Neutrophil (primary cell): ENCODE measurements around the gene LRP4.

Experiments used
- H3K27ac ChIP-seq: fragments of 200-600 bp; sonication (generic); 2 replicates; pipeline ENCODE4 v1.5.1; 2016; ENCODE audit warnings: mild to moderate bottlenecking, moderate library complexity
- H3K27me3 ChIP-seq: fragments of 200-600 bp; sonication (generic); 2 replicates; pipeline ENCODE4 v1.6.0; 2016; ENCODE audit warnings: mild to moderate bottlenecking
- H3K36me3 ChIP-seq: fragments of 200-600 bp; sonication (generic); 2 replicates; pipeline ENCODE4 v1.5.1; 2017
- H3K4me1 ChIP-seq, 2 experiments: fragments of 200-600 bp in 1 of 2; sonication (generic) in 1 of 2; 1 replicate in 1 of 2; 2 replicates in 1 of 2; pipeline versions ENCODE4 v1.5.1 to v1.6.1; 2013 to 2016; ENCODE audit warnings: low read depth in 1 of 2, low read length in 1 of 2, mild to moderate bottlenecking in 1 of 2, moderate library complexity in 1 of 2; ENCODE audit not compliant: control insufficient read depth in 1 of 2, insufficient read depth in 1 of 2
- H3K4me3 ChIP-seq, 2 experiments: fragments of 200-600 bp in 1 of 2; sonication (generic) in 1 of 2; 1 replicate in 1 of 2; 2 replicates in 1 of 2; pipeline ENCODE4 v1.5.1; 2013 to 2016; ENCODE audit warnings: low read depth in 1 of 2, low read length in 1 of 2, mild to moderate bottlenecking in 1 of 2, moderate library complexity in 1 of 2
- H3K9me3 ChIP-seq: fragments of 200-600 bp; sonication (generic); 2 replicates; pipeline ENCODE4 v1.5.1; 2016
- CTCF ChIP-seq: fragments of 200-600 bp; sonication (generic); IDR thresholded peaks from 2 replicates; pipeline ENCODE4 v1.5.1; 2016; ENCODE audit warnings: antibody characterized with exemption

LRP4 gene

GRCh38 chr11:46902694-46903093, 15.7 kb downstream of the LRP4 start:
- Histone ChIP-seq H3K27me3 (peaks cover 13% of the 10 kb centered on the region), H3K4me3 (no peak overlapping the region), H3K27ac (no peak overlapping the region), H3K9me3 (no peaks in the 10 kb centered on the region), H3K4me1 (no peaks in the 10 kb centered on the region), H3K36me3 (no peaks in the 10 kb centered on the region)
- TF ChIP-seq CTCF = no peak

DNA sequence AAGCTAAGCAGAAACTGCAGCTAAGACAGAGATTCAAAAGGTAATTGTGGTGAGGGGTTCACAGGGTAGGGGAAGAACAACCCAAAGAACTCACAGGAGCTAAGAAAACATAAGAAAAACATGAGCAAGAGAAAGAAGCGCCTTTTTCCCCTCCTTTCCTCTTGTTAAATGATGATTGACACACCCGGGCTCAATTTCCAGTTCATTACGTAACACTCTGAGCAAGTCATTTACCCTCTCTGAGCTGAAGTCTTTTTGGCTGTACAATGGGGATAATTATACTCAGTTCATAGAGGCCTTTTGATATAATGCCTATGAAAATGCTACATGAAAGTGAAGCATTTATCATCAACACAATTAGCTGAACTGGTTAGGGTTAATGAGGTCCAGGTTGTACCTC, 17.2 kb downstream of the LRP4 start:
- Histone ChIP-seq H3K4me1 (no peaks in the 10 kb centered on the region), H3K9me3 (no peaks in the 10 kb centered on the region)
- no peak for TF ChIP-seq CTCF

DNA sequence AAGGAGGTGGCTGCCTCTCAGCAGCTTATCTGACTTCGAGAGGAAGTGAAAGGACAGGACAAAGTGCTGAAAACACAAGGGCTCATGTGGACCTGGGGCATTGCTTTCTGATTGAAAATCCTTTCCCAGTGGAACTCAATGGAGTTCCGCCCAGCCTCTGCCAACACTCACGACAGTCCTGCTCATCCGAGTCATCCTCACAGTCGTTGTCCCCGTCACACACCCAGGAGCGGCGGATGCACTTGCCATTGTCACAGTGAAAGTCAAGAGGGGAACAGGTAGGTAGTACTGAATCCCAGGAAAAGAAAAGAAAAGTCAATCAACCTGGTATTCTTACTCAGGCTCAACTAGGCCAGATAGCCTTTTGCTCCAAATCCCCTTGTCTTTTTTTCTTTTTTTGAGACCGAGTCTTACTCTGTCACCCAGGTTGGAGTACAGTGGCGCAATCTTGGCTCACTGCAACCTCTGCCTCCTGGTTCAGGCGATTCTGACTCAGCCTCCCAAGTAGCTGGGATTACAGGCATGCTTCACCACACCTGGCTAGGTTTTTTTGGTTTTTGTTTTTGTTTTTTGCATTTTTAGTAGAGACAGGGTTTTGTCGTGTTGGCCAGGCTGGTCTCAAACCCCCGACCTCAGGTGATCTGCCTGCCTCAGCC, 18.1 kb downstream of the LRP4 start:
- Histone ChIP-seq H3K36me3 (no peaks in the 10 kb centered on the region), H3K9me3 (no peaks in the 10 kb centered on the region), H3K4me3 (no peak overlapping the region), H3K27me3 (peaks cover 6% of the 10 kb centered on the region), H3K27ac (no peak overlapping the region), H3K4me1 (no peaks in the 10 kb centered on the region)
- no peak for TF ChIP-seq CTCF

More for the DNA sequence above, 17.2 kb downstream of the LRP4 start:
- Histone ChIP-seq H3K27ac (no peak overlapping the region), H3K4me3 (no peak overlapping the region), H3K36me3 (no peaks in the 10 kb centered on the region), H3K27me3 (peaks cover 6% of the 10 kb centered on the region)

DNA sequence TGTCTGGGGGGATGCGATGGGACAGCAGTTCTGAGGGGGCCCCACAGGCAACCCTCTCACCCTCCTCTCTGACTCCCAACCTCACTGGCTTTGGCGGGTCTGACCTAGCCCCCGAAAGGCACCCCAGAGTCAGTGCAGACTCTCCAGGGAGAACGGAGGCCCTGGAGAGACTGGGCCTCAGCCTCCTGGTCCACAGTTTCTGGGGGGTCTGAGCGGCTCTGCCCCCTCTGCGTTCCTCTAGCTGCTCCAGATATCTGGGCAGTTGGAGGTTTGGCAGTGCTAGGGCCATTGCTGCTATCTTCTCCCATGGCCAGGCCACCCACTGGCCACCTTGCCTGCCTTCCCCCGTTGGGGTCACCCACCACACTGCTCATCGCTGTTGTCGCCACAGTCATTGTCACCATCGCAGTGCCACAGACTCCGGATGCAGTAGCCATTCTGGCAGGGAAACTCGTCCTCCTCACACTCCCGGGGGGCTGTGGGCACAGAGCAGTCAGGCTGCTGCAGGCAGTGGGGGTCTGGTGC, 18.8 kb downstream of the LRP4 start:
- no peak for TF ChIP-seq CTCF
- Histone ChIP-seq H3K4me3 (no peak overlapping the region), H3K27ac (no peak overlapping the region), H3K27me3 (peaks cover 6% of the 10 kb centered on the region), H3K9me3 (no peaks in the 10 kb centered on the region), H3K36me3 (no peaks in the 10 kb centered on the region), H3K4me1 (no peaks in the 10 kb centered on the region)

DNA sequence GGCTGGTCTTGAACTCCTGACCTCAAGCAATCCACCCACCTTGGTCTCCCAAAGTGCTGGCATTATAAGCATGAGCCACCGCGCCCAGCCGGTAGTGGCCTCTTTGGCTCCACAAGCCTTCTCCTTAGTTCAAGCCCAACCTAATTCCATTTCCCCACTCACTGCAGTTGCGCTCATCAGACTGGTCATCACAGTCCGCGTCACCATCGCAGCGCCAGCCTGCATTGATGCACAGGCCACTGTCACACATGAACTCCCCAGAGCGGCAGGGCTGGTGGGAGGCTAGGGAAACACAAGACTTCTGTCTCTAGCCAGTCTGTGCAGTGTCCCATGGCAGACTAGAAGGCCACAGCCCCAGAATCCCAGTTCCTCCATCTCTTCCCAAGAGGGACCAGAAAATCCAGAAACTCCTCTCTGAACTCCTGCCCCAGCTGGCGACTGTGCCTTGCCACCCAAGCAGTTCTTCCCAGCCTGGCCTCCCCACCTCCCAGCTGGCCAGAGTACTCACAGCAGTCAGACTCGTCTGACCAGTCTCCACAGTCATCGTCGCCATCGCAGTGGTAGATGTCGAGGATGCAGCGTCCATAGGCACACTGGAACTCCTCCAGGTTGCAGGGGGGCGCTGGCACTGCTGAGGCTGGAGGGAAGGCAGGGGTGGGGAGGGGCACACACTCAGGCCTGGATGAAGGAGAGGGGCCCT, 19.8 kb downstream of the LRP4 start:
- no peak overlapping the region for H3K4me3 ChIP-seq
- H3K27me3 ChIP-seq = peaks cover under 1% of the 10 kb centered on the region
- no peak overlapping the region for H3K27ac ChIP-seq
- no peaks in the 10 kb centered on the region for H3K36me3 ChIP-seq
- H3K4me1 ChIP-seq = no peaks in the 10 kb centered on the region
- no peak for TF ChIP-seq CTCF
- no peaks in the 10 kb centered on the region for H3K9me3 ChIP-seq
